ENCODE results near the gene INPP4A.

INPP4A gene

GRCh38 chr2:98617149-98617548 lies 172.5 kb downstream of the INPP4A start:
- no peaks in the 10 kb centered on the region for H3K9me3 Mint-ChIP-seq
- peaks cover 24% of the 10 kb centered on the region for H3K36me3 Mint-ChIP-seq
- peak overlapping the region; percentile 63 for H3K27ac Mint-ChIP-seq
- H3K4me1 Mint-ChIP-seq, result peaks cover 62% of the 10 kb centered on the region
- H3K4me3 Mint-ChIP-seq, result no peak overlapping the region
- H3K27me3 Mint-ChIP-seq, result no peaks in the 10 kb centered on the region

GRCh38 chr2:98623657-98624056 lies 179.0 kb downstream of the INPP4A start:
- Mint-ChIP-seq H3K4me3 (no peak overlapping the region), H3K4me1 (peaks cover 50% of the 10 kb centered on the region), H3K27me3 (no peaks in the 10 kb centered on the region), H3K27ac (peak overlapping the region; percentile 70), H3K9me3 (no peaks in the 10 kb centered on the region), H3K36me3 (peaks cover 12% of the 10 kb centered on the region)

- Mint-ChIP-seq H3K27ac (peak overlapping the region; percentile 81), H3K4me3 (no peak overlapping the region), H3K9me3 (no peaks in the 10 kb centered on the region), H3K36me3 (peaks cover 15% of the 10 kb centered on the region), H3K4me1 (peaks cover 47% of the 10 kb centered on the region), H3K27me3 (no peaks in the 10 kb centered on the region)
These were observed 187.7 kb downstream of the INPP4A start for GRCh38 chr2:98632351-98632750.

GRCh38 chr2:98634406-98635092 lies 189.9 kb downstream of the INPP4A start:
- Mint-ChIP-seq H3K4me1 (peaks cover 48% of the 10 kb centered on the region), H3K27ac (peak overlapping the region; percentile 88), H3K36me3 (peaks cover 12% of the 10 kb centered on the region), H3K27me3 (no peaks in the 10 kb centered on the region), H3K9me3 (no peaks in the 10 kb centered on the region), H3K4me3 (peak overlapping the region; percentile 57)

GRCh38 chr2:98637401-98638147 lies 192.9 kb downstream of the INPP4A start:
- peaks cover 4% of the 10 kb centered on the region for H3K36me3 Mint-ChIP-seq
- peaks cover 48% of the 10 kb centered on the region for H3K4me1 Mint-ChIP-seq
- no peaks in the 10 kb centered on the region for H3K9me3 Mint-ChIP-seq

GRCh38 chr2:98643496-98644100 lies 198.9 kb downstream of the INPP4A start:
- H3K36me3 Mint-ChIP-seq, result no peaks in the 10 kb centered on the region
- no peak overlapping the region for H3K4me3 Mint-ChIP-seq
- H3K4me1 Mint-ChIP-seq, result peaks cover 23% of the 10 kb centered on the region
- no peaks in the 10 kb centered on the region for H3K9me3 Mint-ChIP-seq
- peak overlapping the region; percentile 73 for H3K27ac Mint-ChIP-seq
- H3K27me3 Mint-ChIP-seq, result no peaks in the 10 kb centered on the region

More at GRCh38 chr2:98637401-98638147, 192.9 kb downstream of the INPP4A start:
- Mint-ChIP-seq H3K4me3 (peak overlapping the region; percentile 74), H3K27ac (peak overlapping the region; percentile 95), H3K27me3 (no peaks in the 10 kb centered on the region)
